H9 (cell line): ENCODE data around the gene TMEM154. TPM values are rescaled to one million over a fixed set of nuclear protein-coding genes. Genes with fewer than 3 reads are reported as not detected.

Source experiments
- DNase-seq: peaks from one replicate; pipeline ENCODE4 v3.0.0-alpha.2; 2017
- H2AFZ ChIP-seq: one replicate; pipeline ENCODE4 v1.6.1; 2013; ENCODE audit warnings: mild to moderate bottlenecking, low read length, control low read depth, moderate library complexity
- H2AK5ac ChIP-seq: 2 replicates; pipeline ENCODE4 v1.6.1; 2013; ENCODE audit warnings: low read length, control low read depth, mixed read lengths; ENCODE audit not compliant: insufficient read length
- H2BK120ac ChIP-seq: one replicate; pipeline ENCODE4 v1.6.1; 2013; ENCODE audit warnings: low read depth, mild to moderate bottlenecking, low read length, control low read depth, inconsistent platforms; ENCODE audit not compliant: poor library complexity, severe bottlenecking
- H2BK12ac ChIP-seq: 2 replicates; pipeline ENCODE4 v1.6.1; 2013; ENCODE audit warnings: low read length, control low read depth, mixed read lengths, low read depth; ENCODE audit not compliant: insufficient read length
- H2BK15ac ChIP-seq: 2 replicates; pipeline ENCODE4 v1.6.1; 2013; ENCODE audit warnings: low read depth, low read length, control low read depth
- H2BK20ac ChIP-seq: one replicate; pipeline ENCODE4 v1.6.1; 2013; ENCODE audit warnings: low read depth, mild to moderate bottlenecking, low read length, control low read depth, inconsistent platforms; ENCODE audit not compliant: poor library complexity, severe bottlenecking
- H2BK5ac ChIP-seq: 2 replicates; pipeline ENCODE4 v1.6.1; 2013; ENCODE audit warnings: low read length, control low read depth, mixed read lengths; ENCODE audit not compliant: insufficient read length
- H3K14ac ChIP-seq: 2 replicates; pipeline ENCODE4 v1.6.1; 2013; ENCODE audit warnings: low read length, control low read depth; ENCODE audit not compliant: insufficient read depth
- H3K18ac ChIP-seq: 2 replicates; pipeline ENCODE4 v1.6.1; 2013; ENCODE audit warnings: low read depth, mild to moderate bottlenecking, mixed read lengths, low read length, control low read depth; ENCODE audit not compliant: insufficient read length
- H3K23ac ChIP-seq: 2 replicates; pipeline ENCODE4 v1.6.1; 2013; ENCODE audit warnings: low read length, control low read depth, mixed read lengths, low read depth; ENCODE audit not compliant: insufficient read length
- H3K23me2 ChIP-seq: 2 replicates; pipeline ENCODE4 v1.6.1; 2013; ENCODE audit warnings: low read depth, mild to moderate bottlenecking, mixed read lengths, low read length, control low read depth; ENCODE audit not compliant: insufficient read length, poor library complexity, severe bottlenecking
- H3K27ac ChIP-seq: 2 replicates; pipeline ENCODE4 v1.5.1; 2013; ENCODE audit warnings: low read length, control low read depth, mixed read lengths, low read depth; ENCODE audit not compliant: insufficient read length
- H3K27me3 ChIP-seq: 2 replicates; pipeline ENCODE4 v1.6.1; 2013; ENCODE audit warnings: low read length, control low read depth, inconsistent platforms; ENCODE audit not compliant: insufficient read depth
- H3K4ac ChIP-seq: 2 replicates; pipeline ENCODE4 v1.6.1; 2013; ENCODE audit warnings: low read depth, mild to moderate bottlenecking, control low read depth, inconsistent platforms, low read length, moderate library complexity
- H3K4me1 ChIP-seq: 2 replicates; pipeline ENCODE4 v1.6.1; 2013; ENCODE audit warnings: low read length, control low read depth, inconsistent platforms; ENCODE audit not compliant: insufficient read depth
- H3K4me2 ChIP-seq: 2 replicates; pipeline ENCODE4 v1.6.1; 2013; ENCODE audit warnings: low read length, control low read depth, mixed read lengths; ENCODE audit not compliant: insufficient read length, insufficient read depth
- H3K56ac ChIP-seq: 2 replicates; pipeline ENCODE4 v1.6.1; 2013; ENCODE audit warnings: low read depth, mild to moderate bottlenecking, mixed read lengths, low read length, control low read depth; ENCODE audit not compliant: insufficient read length
- H3K79me1 ChIP-seq: 2 replicates; pipeline ENCODE4 v1.6.1; 2013; ENCODE audit warnings: low read depth, mild to moderate bottlenecking, moderate library complexity, low read length, control low read depth, inconsistent platforms; ENCODE audit not compliant: insufficient read depth, poor library complexity, severe bottlenecking
- H3K79me2 ChIP-seq: 2 replicates; pipeline ENCODE4 v1.6.1; 2013; ENCODE audit warnings: low read length, control low read depth, inconsistent platforms; ENCODE audit not compliant: insufficient read depth
- H3K9ac ChIP-seq: 2 replicates; pipeline ENCODE4 v1.6.1; 2013; ENCODE audit warnings: low read length, control low read depth, mixed read lengths; ENCODE audit not compliant: insufficient read length; ENCODE audit errors: extremely low read depth
- H3K9me3 ChIP-seq: one replicate; pipeline ENCODE4 v1.6.1; 2013; ENCODE audit warnings: low read depth, low read length, inconsistent platforms; ENCODE audit not compliant: control insufficient read depth
- H3T11ph ChIP-seq: one replicate; pipeline ENCODE4 v1.6.1; 2013; ENCODE audit warnings: mild to moderate bottlenecking, low read length, control low read depth, inconsistent platforms
- H4K20me1 ChIP-seq: one replicate; pipeline ENCODE4 v1.6.1; 2013; ENCODE audit not compliant: control insufficient read depth, insufficient read length, insufficient read depth
- H4K5ac ChIP-seq: 2 replicates; pipeline ENCODE4 v1.6.1; 2013; ENCODE audit warnings: low read depth, mild to moderate bottlenecking, mixed read lengths, low read length, control low read depth; ENCODE audit not compliant: insufficient read length
- H4K8ac ChIP-seq: replicated peaks from 2 replicates; pipeline ENCODE4 v1.6.1; 2013; ENCODE audit warnings: low read length, control low read depth, mixed read lengths, low read depth; ENCODE audit not compliant: insufficient read length
- H4K91ac ChIP-seq: 2 replicates; pipeline ENCODE4 v1.6.1; 2013; ENCODE audit warnings: low read depth, mild to moderate bottlenecking, moderate library complexity, mixed read lengths, low read length, control low read depth; ENCODE audit not compliant: insufficient read length
- H3K27ac Mint-ChIP-seq, 3 experiments: 2 replicates in 2 of 3; 3 replicates in 1 of 3; pipeline ENCODE4 v1.8.0; 2020 to 2021; ENCODE audit warnings: mixed read lengths in 3 of 3, mild to moderate bottlenecking in 1 of 3, moderate library complexity in 1 of 3
- H3K27me3 Mint-ChIP-seq: 2 replicates; pipeline ENCODE4 v1.8.0; 2021; ENCODE audit warnings: low read depth, mild to moderate bottlenecking, moderate library complexity, mixed read lengths
- H3K36me3 Mint-ChIP-seq, 3 experiments: 2 replicates in 2 of 3; 3 replicates in 1 of 3; pipeline ENCODE4 v1.8.0; 2020 to 2021; ENCODE audit warnings: low read depth in 3 of 3, mixed read lengths in 3 of 3; ENCODE audit not compliant: insufficient read depth in 1 of 3
- H3K4me1 Mint-ChIP-seq, 2 experiments: 2 replicates each; pipeline ENCODE4 v1.8.0; 2020; ENCODE audit warnings: mixed read lengths in 2 of 2
- H3K4me3 Mint-ChIP-seq, 2 experiments: 2 replicates in 1 of 2; 3 replicates in 1 of 2; pipeline ENCODE4 v1.8.0; 2020 to 2021; ENCODE audit warnings: mild to moderate bottlenecking in 2 of 2, mixed read lengths in 2 of 2, moderate library complexity in 1 of 2
- H3K9me3 Mint-ChIP-seq, 2 experiments: 2 replicates in 1 of 2; 3 replicates in 1 of 2; pipeline ENCODE4 v1.8.0; 2020; ENCODE audit warnings: mild to moderate bottlenecking in 2 of 2, mixed read lengths in 2 of 2, moderate library complexity in 1 of 2
- CTCF ChIP-seq: fragments of 200-600 bp; sonication (generic); conservative IDR thresholded peaks from 3 replicates; pipeline ENCODE4 v1.8.0; 2021; ENCODE audit warnings: antibody characterized with exemption, mild to moderate bottlenecking
- WGBS: extraction: QIAGEN DNeasy Blood & Tissue Kit; methylation state at CpG from one replicate; pipeline ENCODE4 v1.1.7; 2013; ENCODE audit warnings: missing lambda C conversion rate, low lambda C conversion rate, mixed read lengths; ENCODE audit not compliant: insufficient read length; ENCODE audit errors: extremely low coverage; 5-methylcytosine and 5-hydroxymethylcytosine counted together
- total RNA-seq: library from RNA; stranded (reverse); gene quantifications from 2 replicates; pipeline ENCODE4 v1.2.1, GENCODE V29; 2021

TMEM154 gene
- total RNA-seq, 1 experiment from 2014 or later, result 1.7 TPM

DNA sequence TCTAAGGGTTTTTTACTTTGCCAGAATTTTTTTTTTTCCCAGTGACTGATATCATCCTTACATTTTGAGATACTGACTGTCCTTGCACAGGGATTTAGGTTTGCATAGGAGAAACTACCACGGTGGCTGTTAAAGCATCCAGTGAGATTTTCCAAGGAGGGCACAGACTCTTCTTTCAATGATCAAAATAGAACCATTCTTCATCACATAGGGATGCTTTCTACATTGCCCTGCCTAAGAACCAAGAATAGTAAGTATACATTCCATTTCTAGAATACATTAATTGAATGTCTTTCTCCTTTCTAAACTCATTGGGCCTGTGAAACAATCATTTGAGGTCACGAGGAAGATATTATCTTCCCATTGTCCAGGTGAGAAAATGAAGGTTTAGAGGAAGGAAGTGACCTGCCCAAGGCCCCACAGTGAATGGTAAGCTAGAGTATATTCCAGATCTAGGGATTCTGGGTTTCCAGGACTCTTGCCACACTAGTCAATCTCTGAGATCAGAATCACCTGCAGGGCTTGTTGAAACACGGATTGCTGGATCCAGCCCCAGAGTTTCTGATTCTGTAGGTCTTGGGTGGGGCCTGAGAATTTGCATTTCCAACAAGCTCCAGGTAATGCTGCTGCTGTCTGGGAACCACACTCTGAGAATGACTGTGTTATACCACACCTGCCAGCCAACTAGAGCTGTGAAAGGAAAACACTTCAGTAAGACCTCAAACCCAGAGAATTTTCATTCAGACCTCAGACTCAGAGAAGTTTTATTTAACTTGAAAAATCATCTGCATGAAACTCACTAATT, 17.7 kb upstream of the TMEM154 start:
- Histone ChIP-seq H4K91ac (no peak overlapping the region), H2BK20ac (no peak overlapping the region), H3K27me3 (no peaks in the 10 kb centered on the region), H3K4ac (no peak overlapping the region), H3K27ac (no peak overlapping the region), H4K20me1 (no peaks in the 10 kb centered on the region), H2BK120ac (no peak overlapping the region), H2BK12ac (no peak overlapping the region), H3K56ac (no peak overlapping the region), H2BK15ac (no peak overlapping the region), H4K5ac (no peak overlapping the region), H2AK5ac (no peak overlapping the region), H2AFZ (no peak overlapping the region), H3K18ac (no peak overlapping the region), H2BK5ac (no peak overlapping the region), H4K8ac (no peak overlapping the region), H3K23me2 (no peaks in the 10 kb centered on the region), H3K23ac (no peak overlapping the region), H3K79me2 (no peaks in the 10 kb centered on the region), H3K9ac (no peak overlapping the region), H3K9me3 (no peaks in the 10 kb centered on the region), H3K4me2 (no peak overlapping the region), H3T11ph (no peak overlapping the region), H3K14ac (no peak overlapping the region), H3K4me1 (peaks cover 8% of the 10 kb centered on the region; the same call in 1 of the 2 replicates), H3K79me1 (no peaks in the 10 kb centered on the region)
- peaks cover 48 to 53% of the 10 kb centered on the region in 2 experiments for H3K4me1 Mint-ChIP-seq
- no peaks in the 10 kb centered on the region for H3K27me3 Mint-ChIP-seq
- no peak for TF ChIP-seq CTCF
- no peaks in the 10 kb centered on the region for H3K9me3 Mint-ChIP-seq
- no peak for DNase-seq
- no peaks in the 10 kb centered on the region for H3K36me3 Mint-ChIP-seq
- H3K4me3 Mint-ChIP-seq, result no peak overlapping the region
- peak overlapping the region in 2 of 3 experiments; percentile 4 to 18; a peak in 2 of 7 replicates for H3K27ac Mint-ChIP-seq
- WGBS, result no CpG with 5 or more reads among the region's 3 CpGs
